22Rv1 (cell line): ENCODE data around the gene WDR81.

Experiments used
- CTCF ChIP-seq: fragments of 450-650 bp; IDR thresholded peaks from 2 replicates; pipeline ENCODE4 v1.5.1; 2017; ENCODE audit warnings: mild to moderate bottlenecking
- ZFX ChIP-seq: fragments of 450-650 bp; IDR thresholded peaks from 2 replicates; pipeline ENCODE4 v1.6.1; 2017; ENCODE audit warnings: antibody characterized with exemption, borderline replicate concordance

- TF ChIP-seq ZFX (no peak), CTCF (no peak)
These were observed 29.4 kb downstream of the WDR81 start for GRCh38 chr17:1753767-1754429.
